Measurements from ENCODE around the gene HRH1.
A peak's percentile ranks its signal among the peaks of the same experiment; 100 is the strongest.
"Not testable (repeated sequence)": the region's sequence is repeated elsewhere in the genome, so short reads cannot be mapped to it uniquely, and the experiment has no call there.

HRH1 gene

DNA sequence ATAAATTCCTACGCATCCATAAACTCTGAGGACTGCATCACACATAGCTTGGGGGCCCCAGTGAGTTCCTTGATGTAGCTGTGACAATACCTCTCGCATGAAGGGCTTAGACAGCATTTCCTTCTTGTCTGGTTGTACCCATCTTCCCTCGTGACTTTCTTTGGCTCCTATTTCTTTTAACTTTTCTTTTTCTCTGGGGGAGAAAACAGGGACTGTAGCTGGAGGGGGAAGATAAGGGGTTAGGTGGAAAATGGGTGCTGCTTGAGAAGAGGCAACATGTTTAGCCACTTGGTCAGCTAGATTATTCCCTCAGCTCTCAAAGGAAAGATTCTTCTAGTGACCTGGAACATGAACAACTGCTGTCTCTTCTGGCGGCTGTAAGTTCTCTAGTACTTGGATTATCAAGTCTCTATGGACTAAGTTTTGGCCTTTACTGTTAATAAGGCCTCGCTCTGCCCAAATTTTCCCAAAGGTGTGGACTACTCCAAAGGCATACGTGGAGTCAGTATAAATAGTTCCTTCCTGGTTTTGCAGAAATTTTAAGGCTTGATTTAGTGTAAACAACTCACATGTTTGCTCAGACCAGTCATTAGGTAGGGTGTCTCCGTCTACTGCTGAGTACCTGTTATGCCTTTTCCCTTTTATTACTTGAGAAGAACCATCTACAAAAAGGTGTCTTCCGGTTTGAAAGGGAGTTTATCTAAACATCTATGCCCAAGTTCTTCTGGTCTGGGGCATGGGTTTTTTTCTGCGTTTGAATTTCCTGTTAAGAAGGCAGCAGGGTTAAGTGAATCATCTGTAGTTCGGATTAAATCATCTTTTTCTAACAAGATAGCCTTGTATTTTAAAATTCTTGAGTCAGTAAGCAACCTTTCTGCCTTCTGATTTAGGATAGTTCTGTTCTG lies 96.9 kb downstream of the HRH1 start:
- no peak for DNase-seq
- in situ Hi-C loops (cut with HindIII; ENCODE audit: low pct_ligation_motif_present, low pct_unique_long_range_greater_than_20kb, low sequenced_read_pairs), result no loop called here

DNA sequence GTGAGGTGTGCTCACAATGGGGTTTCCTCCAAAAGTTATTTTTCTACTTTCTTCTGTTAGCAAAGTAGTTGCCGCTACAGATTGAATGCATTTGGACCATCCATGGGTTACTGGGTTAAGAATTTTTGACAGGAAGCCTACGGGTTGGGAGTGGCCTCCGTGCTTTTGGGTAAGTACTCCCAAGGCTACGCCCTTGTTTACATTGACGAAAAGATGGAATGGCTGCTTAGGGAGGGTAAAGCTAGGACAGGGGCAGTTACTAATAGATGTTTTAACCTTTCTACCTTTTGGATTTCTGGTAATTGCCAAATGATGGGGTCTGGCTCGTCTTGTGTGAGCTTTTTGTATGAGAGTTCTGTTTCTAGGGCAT lies 97.5 kb downstream of the HRH1 start:
- in situ Hi-C loops (cut with HindIII; ENCODE audit: low pct_ligation_motif_present, low pct_unique_long_range_greater_than_20kb, low sequenced_read_pairs), result no loop called here
- DNase-seq, result no peak

DNA sequence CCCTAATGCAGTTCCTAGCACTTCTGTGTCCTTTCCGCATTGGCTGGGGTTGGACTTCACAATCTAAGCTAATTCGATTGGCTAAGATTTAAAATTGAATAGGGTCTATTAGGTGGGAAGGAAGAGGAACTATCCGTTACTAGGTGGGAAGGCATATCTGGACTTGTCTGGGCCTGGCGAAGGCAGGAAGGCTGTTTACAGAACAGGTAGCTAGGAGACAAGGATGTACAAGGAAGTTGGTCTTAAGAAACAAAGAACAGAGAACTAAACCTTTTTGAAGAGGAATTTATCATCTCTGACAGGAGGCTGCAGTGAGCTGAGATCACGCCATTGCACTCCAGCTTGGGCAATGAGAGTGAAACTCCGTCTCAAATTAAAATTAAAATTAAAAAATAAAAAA lies 100.6 kb downstream of the HRH1 start:
- DNase-seq, result no peak
- in situ Hi-C loops (cut with HindIII; ENCODE audit: low pct_ligation_motif_present, low pct_unique_long_range_greater_than_20kb, low sequenced_read_pairs), result no loop called here

DNA sequence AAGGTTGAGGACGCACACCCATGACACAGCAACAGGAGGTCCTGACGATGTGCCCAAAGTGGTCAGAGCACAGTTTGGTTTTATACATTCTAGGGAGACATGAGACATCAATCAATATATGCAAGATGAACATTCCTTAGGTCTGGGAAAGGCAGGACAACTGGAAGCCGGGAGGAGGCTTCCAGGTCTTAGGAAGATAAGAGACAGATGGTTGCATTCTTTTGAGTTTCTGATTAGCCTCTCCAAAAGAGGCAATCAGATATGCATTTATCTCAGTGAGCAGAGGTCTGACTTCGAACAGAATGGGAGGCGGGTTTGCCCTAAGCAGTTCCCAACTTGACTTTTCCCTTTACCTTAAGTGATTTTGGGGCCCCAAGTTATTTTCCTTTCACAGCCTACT lies 101.2 kb downstream of the HRH1 start:
- in situ Hi-C loops (cut with HindIII; ENCODE audit: low pct_ligation_motif_present, low pct_unique_long_range_greater_than_20kb, low sequenced_read_pairs), result not testable (repeated sequence)

DNA sequence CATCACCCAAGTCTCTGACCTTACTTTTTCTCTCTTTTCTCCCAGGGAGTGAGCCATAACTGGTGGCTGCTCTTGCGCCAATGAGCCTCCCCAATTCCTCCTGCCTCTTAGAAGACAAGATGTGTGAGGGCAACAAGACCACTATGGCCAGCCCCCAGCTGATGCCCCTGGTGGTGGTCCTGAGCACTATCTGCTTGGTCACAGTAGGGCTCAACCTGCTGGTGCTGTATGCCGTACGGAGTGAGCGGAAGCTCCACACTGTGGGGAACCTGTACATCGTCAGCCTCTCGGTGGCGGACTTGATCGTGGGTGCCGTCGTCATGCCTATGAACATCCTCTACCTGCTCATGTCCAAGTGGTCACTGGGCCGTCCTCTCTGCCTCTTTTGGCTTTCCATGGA lies 104.7 kb downstream of the HRH1 start:
- in situ Hi-C loops (cut with HindIII; ENCODE audit: low pct_ligation_motif_present, low pct_unique_long_range_greater_than_20kb, low sequenced_read_pairs), result no loop called here
- DNase-seq, result no peak

More for the DNA sequence above, 101.2 kb downstream of the HRH1 start:
- not testable (repeated sequence) for DNase-seq

DNA sequence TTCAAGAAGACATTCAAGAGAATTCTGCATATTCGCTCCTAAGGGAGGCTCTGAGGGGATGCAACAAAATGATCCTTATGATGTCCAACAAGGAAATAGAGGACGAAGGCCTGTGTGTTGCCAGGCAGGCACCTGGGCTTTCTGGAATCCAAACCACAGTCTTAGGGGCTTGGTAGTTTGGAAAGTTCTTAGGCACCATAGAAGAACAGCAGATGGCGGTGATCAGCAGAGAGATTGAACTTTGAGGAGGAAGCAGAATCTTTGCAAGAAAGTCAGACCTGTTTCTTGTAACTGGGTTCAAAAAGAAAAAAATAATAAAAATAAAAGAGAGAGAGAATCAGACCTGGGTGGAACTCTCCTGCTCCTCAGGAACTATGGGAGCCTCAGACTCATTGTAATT lies 106.2 kb downstream of the HRH1 start:
- in situ Hi-C loops (cut with HindIII; ENCODE audit: low pct_ligation_motif_present, low pct_unique_long_range_greater_than_20kb, low sequenced_read_pairs), result no loop called here
- DNase-seq, result no peak

DNA sequence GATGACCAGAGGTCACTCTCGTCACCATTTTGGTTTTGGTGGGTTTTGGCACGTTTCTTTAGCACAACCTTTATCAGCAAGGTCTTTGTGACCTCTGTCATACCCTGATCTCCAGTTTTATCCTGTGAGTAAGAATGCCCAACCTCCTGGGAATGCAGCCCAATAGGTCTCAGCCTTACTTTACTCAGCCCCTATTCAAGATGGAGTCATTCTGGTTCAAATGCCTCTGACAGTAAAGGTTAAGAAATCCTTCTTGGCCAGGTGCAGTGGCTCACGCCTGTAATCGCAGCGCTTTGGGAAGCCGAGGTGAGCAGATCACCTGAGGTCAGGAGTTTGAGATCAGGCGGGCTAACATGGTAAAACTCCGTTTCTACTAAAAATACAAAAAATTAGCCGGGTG lies 114.7 kb downstream of the HRH1 start:
- in situ Hi-C loops (cut with HindIII; ENCODE audit: low pct_ligation_motif_present, low pct_unique_long_range_greater_than_20kb, low sequenced_read_pairs), result no loop called here

DNA sequence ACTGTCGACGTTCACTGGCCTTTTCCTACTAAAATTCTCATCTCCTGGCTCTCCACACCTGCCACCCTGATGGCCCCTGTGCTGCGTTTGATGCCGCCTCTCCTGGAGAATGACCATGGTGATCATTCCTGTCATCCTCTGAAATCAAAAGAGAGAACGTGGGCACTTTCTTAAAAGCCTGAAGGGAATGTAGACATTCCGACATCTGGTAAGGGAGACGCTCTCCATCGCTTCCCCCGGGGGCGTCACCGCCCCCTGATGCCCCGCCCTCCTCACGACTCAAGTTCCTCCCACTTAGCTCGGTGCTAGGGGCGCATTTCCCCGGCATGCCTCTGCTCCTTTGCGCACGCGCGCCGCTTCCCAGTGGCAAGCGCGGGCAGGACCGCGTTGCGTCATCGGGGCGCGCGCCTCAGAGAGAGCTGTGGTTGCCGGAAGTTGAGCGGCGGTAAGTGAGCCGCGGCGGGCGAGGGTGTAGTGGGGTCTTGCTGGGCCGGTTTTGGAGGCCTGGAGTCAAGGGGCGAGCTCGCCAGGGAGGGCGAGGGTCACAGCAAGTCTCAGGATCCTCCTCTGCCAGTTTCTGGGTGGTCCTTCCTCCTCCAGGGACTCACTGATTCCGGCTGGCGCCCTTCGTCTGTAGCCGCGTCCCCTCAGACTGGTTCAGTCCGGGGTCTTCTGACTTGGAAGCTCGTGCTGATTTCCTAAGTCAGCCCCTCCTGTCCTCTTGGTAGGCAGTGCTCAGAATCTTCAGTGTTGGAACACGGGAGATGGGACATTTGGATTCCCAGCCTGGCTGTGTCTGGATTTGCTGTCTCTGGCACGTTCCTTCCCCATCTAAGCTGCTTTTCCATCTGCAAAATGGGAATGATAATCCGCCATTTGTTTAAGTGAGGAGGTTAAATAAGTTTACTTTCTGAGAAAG lies 118.0 kb downstream of the HRH1 start, which contains the start of gene ATG7:
TSS of gene ATG7 (plus strand) at position 412 of the 919 bp plus-strand sequence. CDS start 26,299 bp downstream, outside the sequence.
- in situ Hi-C loops (cut with HindIII; ENCODE audit: low pct_ligation_motif_present, low pct_unique_long_range_greater_than_20kb, low sequenced_read_pairs), result no loop called here

More for the DNA sequence above, 114.7 kb downstream of the HRH1 start:
- DNase-seq, result no peak

DNA sequence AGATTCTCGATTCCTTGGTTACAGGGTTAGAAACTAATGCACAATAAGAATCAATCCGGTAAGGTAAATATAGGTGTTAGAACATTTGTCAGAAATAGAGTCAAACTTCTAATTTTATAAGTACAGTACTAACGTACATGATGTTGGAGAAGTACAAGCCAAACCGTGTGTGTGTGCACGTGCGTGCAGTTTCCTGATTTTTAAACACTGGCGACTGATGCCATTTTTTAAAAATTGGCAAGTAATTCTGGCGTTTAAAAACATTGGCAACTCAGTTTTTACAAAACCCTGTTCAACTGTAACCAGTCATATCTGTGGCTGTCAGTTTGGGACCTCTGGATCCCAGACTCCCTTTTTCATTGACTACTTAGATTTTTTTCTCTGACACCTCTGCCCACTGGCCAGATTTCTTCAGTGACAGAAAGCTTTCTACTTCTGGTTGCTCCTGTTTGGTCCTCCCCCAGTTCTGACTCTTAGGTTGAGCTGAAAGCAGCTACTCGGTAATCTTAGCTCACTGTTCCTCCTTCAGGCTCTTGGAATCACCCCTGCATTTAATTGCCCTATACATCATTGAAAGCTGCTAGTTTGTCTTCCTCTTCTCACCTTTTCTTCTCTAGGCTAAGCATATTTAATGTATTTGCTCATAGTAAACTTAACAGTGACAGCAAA lies 118.7 kb downstream of the HRH1 start:
- DNase-seq, result no peak
- in situ Hi-C loops (cut with HindIII; ENCODE audit: low pct_ligation_motif_present, low pct_unique_long_range_greater_than_20kb, low sequenced_read_pairs), result no loop called here

More for the DNA sequence above, 118.0 kb downstream of the HRH1 start, which contains the start of gene ATG7:
- peak; percentile 95 for DNase-seq

DNA sequence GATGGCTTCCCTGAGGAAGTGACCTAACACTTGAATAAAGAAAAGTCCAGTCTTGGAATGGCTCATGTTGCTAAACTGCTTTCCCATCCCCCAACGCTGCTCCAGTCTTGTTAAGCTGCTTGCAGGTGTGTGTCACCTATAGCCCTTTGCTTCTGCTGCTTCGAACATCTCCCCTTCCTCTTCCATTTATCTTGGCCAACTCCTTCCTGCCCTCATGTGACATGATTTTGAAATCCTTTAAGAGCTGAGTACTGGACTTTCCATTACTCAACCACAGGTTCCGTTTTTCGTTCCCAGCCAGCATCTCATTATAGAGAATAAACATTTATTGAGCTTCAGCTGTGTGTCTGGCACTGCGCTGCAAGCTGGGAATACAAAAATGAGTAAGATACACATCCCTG lies 119.6 kb downstream of the HRH1 start:
- in situ Hi-C loops (cut with HindIII; ENCODE audit: low pct_ligation_motif_present, low pct_unique_long_range_greater_than_20kb, low sequenced_read_pairs), result no loop called here
- DNase-seq, result no peak

DNA sequence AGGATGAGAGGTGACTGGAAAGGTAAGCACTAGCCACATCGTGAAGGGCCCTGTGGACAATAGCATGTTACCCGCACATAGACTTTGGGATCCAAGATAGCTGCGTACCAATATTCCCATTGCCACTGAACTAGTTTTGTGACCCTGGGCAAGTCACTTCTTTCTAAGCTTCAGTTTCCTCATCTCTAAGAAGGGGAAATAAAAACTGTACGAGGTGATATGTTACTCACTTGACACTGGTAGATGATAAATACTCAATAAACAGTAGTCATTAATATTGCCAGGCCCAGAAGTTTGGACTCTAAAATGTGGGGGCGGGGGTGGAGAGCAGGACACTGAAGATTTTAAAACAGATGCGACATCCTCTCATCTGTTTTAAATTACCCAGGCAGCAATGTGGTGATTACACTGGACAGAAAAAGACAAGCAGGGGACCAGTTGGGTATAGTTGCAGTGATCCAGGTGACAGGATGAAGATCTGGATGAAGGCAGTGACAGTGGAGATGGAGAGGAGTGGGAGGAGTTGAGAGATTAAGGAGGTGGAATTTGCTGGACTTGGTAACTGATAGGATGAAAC lies 120.4 kb downstream of the HRH1 start:
- in situ Hi-C loops (cut with HindIII; ENCODE audit: low pct_ligation_motif_present, low pct_unique_long_range_greater_than_20kb, low sequenced_read_pairs), result no loop called here

DNA sequence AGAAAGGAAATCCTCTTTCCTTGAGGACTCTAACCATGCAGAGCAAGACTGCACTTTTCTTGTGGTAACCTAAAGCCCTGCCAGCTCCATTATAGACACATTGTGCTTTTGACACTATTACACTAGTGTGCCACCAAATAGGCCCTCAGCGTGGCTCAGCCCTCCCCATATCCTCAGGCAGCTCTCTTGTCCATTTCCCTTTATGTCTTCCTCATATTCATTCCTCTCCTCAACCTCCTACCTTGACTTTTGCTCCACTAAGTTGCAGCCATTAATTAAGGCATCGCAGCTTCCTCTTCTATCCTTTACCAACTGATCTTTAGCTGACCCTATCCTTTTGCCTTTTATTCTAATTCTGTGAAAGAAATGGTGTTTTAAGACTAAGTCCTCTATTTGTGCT lies 121.6 kb downstream of the HRH1 start:
- in situ Hi-C loops (cut with HindIII; ENCODE audit: low pct_ligation_motif_present, low pct_unique_long_range_greater_than_20kb, low sequenced_read_pairs), result no loop called here
- DNase-seq, result no peak

More for the DNA sequence above, 120.4 kb downstream of the HRH1 start:
- DNase-seq, result no peak

DNA sequence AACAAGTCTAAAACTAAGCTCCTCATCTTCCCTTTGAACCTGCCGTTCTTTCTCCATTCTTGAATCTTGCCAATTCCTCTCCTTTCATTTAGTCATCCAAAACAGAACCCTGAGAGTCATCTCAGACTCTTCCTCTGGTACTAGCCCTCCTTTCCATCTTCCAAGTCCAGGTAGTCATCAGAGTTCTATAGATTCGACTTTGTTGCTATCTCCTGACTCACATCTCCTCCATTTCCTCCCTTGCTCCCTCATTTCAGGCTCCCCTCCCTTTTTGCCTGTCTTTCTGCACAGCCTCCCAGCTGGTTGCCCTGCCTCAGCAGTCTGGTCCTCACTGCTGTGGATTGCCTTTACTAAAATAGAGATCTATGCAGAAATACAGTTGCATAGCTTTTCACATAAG lies 122.6 kb downstream of the HRH1 start:
- in situ Hi-C loops (cut with HindIII; ENCODE audit: low pct_ligation_motif_present, low pct_unique_long_range_greater_than_20kb, low sequenced_read_pairs), result no loop called here
- DNase-seq, result no peak

DNA sequence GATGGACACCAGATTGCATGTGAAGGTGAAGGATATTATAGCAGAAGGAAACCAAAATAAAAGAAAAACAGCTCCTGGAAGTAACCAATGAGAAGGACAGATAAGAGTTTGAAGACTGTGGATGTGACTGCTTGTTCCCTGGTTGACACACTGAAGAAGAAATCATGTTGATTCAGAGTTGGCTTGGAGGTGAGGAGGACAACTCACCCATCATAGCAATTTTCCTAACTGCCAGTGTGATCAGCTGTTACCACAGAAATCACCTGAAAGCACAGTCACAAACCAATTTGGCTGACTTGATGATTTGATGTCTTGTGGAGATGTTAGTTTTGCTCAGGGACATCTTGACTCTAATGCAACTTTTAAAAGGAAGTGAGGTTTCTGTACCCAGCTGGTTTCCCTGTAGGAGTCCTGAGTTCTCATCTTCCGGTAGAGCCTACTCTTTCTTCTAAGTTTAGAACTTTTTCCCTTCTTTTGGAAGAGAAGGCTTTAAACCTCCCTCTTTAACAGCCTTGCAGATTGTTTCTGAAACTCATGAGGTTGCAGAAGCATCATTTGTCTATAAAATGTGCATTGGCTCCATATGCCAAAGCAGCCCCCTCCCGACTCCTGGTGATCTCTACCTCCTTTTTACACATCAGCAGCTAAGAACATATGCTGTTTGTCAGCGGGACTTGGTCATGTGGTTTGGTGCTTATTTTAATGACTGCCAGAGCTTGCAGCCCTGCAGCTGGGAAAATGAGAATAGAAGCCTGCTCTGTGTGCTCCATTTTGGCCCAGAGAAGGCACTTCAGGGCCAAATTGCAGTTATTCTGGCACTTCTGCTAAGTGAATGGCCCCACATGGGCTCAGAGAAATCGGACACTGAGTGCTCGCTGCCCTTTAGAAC lies 128.2 kb downstream of the HRH1 start:
- in situ Hi-C loops (cut with HindIII; ENCODE audit: low pct_ligation_motif_present, low pct_unique_long_range_greater_than_20kb, low sequenced_read_pairs), result no loop called here
- no peak for DNase-seq

DNA sequence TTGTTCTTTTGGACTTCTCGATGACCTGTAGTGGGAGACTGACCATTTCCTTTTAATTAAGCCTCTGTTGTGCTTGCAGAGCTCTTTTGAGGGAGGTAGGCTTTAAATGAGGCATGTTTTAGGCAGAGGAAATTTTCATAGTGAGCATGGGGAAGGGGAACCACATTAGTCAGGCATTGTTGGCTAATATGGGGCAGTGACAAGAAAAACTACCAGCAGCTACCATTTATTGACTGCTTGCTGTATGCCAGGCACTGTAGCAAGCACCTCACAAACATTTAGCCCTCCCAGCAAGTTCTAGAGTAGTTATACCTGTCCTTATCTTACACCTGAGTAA lies 128.8 kb downstream of the HRH1 start:
- in situ Hi-C loops (cut with HindIII; ENCODE audit: low pct_ligation_motif_present, low pct_unique_long_range_greater_than_20kb, low sequenced_read_pairs), result no loop called here
- DNase-seq, result no peak

DNA sequence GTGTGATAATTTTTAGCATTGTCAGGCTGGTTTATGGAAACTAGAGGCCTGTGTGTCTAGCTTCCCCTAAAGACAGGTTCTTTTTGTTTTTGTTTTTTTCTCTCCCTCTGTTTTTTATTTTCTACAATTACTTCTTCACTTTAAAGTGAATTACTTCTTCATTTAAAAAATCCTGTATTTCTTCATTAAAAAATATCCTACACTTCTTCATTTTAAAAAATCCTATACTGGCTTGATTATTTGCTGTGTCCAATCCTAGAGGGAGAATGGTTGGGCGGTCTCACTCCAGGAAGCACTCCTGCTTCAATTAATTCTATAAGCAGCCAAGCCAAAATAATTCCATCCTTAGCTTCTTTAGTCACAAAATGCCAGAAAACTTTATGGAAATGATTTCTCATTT lies 129.7 kb downstream of the HRH1 start:
- in situ Hi-C loops (cut with HindIII; ENCODE audit: low pct_ligation_motif_present, low pct_unique_long_range_greater_than_20kb, low sequenced_read_pairs), result no loop called here
- DNase-seq, result no peak

DNA sequence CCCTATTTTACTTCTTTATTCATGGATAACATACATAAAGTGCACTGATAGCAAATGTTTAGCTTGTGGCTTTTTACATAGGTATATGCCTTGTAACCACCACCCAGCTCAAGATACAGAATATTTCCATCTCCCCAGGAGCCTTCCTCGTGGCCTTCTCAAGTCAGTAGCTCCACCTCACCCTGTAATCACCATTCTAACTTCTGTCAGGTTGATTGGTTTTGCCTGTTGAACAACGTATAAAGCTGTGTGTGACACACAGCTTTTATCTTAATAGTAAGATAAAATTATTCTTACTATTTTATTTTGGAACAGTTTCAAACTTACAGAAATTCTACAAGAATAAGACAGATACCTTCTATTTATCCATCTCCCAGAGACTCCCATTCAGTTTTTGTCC lies 131.2 kb downstream of the HRH1 start:
- in situ Hi-C loops (cut with HindIII; ENCODE audit: low pct_ligation_motif_present, low pct_unique_long_range_greater_than_20kb, low sequenced_read_pairs), result no loop called here
- no peak for DNase-seq

DNA sequence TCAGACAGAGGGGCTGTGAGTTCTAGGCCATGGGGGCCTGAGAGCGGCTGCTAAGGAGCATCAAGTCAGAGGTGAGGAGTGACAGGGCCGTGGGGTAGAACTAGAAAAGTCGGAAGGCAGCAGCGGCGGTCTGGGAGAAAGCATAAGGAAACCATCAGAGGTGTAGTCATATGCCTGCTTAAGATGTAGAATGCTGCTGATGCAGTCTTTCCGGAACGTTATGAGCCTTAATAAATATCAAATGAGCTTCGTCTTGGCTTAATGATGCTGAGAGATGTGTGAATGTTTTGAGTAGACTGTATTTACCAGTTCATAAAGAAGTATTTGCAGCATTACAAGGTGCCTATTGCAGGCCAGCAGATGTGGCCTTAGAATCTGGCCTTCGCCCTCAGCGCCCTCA lies 133.1 kb downstream of the HRH1 start:
- in situ Hi-C loops (cut with HindIII; ENCODE audit: low pct_ligation_motif_present, low pct_unique_long_range_greater_than_20kb, low sequenced_read_pairs), result no loop called here
- no peak for DNase-seq
